Measurements from ENCODE around the gene IQGAP1. TPM values are rescaled to one million over a fixed set of nuclear protein-coding genes. Genes with fewer than 3 reads are reported as not detected.

The IQGAP1 gene
- total and polyA plus RNA-seq, 2 of the 13 experiments (the other 11 are each of a cell fraction or from before 2014, with no cell fraction given): 29.5 to 37.9 TPM

DNA sequence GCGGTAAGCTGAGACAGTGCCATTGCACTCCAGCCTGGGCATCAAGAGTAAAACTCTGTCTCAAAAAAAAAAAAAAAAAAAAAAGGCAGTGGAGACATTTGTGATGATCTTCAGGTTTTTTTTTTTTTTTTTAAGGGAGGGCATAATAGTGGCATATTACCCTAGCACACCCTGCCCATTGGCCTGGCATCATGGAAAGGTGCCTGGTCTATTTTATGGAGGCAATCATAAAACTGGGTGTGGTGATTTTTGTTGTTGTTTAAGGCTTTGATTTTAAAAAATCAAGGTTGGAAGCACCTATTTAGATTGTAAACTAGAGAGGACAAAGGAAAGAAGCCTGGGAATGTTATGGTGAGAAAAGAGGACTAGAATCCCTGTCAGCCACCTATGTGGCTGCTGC lies 6.0 kb downstream of the IQGAP1 start:
- DNase-seq (ENCODE audit: low spot score): no peak
- intact Hi-C loops (cut with micrococcal nuclease; ENCODE audit: unreplicated experiment) (no loop called here), in situ Hi-C loops (cut with HindIII; ENCODE audit: extremely low pct_ligation_motif_present, low pct_unique_long_range_greater_than_20kb) (no loop called here)
- TF ChIP-seq ZNF230 (CRISPR knock-in tag; IDR thresholded peaks at IDR 0.05) (no peak), EED (CRISPR knock-in tag; IDR thresholded peaks at IDR 0.05) (no peak), SSRP1 (CRISPR knock-in tag; IDR thresholded peaks at IDR 0.05) (no peak), ZNF234 (CRISPR knock-in tag; conservative IDR thresholded peaks at IDR 0.05) (no peak), NCOA2 (CRISPR knock-in tag; IDR thresholded peaks at IDR 0.05) (no peak), TP53 (CRISPR knock-in tag; conservative IDR thresholded peaks at IDR 0.05) (no peak)
- TF ChIP-seq, protein P1, sequence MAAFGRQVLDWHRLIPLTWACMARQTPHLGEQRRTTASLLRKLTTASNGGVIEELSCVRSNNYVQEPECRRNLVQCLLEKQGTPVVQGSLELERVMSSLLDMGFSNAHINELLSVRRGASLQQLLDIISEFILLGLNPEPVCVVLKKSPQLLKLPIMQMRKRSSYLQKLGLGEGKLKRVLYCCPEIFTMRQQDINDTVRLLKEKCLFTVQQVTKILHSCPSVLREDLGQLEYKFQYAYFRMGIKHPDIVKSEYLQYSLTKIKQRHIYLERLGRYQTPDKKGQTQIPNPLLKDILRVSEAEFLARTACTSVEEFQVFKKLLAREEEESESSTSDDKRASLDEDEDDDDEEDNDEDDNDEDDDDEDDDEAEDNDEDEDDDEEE (CRISPR knock-in tag; IDR thresholded peaks at IDR 0.05): no peak
- TF ChIP-seq, protein P2, sequence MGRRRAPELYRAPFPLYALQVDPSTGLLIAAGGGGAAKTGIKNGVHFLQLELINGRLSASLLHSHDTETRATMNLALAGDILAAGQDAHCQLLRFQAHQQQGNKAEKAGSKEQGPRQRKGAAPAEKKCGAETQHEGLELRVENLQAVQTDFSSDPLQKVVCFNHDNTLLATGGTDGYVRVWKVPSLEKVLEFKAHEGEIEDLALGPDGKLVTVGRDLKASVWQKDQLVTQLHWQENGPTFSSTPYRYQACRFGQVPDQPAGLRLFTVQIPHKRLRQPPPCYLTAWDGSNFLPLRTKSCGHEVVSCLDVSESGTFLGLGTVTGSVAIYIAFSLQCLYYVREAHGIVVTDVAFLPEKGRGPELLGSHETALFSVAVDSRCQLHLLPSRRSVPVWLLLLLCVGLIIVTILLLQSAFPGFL (CRISPR knock-in tag; IDR thresholded peaks at IDR 0.05): no peak
- no peak for ATAC-seq
- Histone ChIP-seq H3K4me3 (replicated peaks in 1 of 3; ENCODE audit: insufficient read depth in 1 of 3, low read depth in 2 of 3, low read length in 3 of 3) (no peak overlapping the region), H2AFZ (ENCODE audit: low read length) (no peak overlapping the region), H3K9me3 (ENCODE audit: low read length) (no peaks in the 10 kb centered on the region), H3K79me2 (ENCODE audit: insufficient read depth, low read length) (peaks cover 3% of the 10 kb centered on the region), H4K20me1 (ENCODE audit: insufficient read depth, low read length) (no peaks in the 10 kb centered on the region), H3K27ac (ENCODE audit: extremely low read length, insufficient read depth, low read length) (no peak overlapping the region), H3K27me3 (ENCODE audit: control insufficient read depth in 1 of 2, insufficient read depth in 2 of 2, low read length in 2 of 2) (no peaks in the 10 kb centered on the region), H3K4me1 (ENCODE audit: insufficient read depth, low read length) (peaks cover 26% of the 10 kb centered on the region), H3K36me3 (replicated peaks in 1 of 2; ENCODE audit: control insufficient read depth in 1 of 2, insufficient read depth in 2 of 2, low read length in 2 of 2) (peaks cover 2 to 11% of the 10 kb centered on the region in 2 experiments; a peak in 2 of 5 replicates), H3K4me2 (ENCODE audit: low read depth, low read length) (no peak overlapping the region), H3K9ac (ENCODE audit: insufficient read depth, low read depth, low read length) (no peak overlapping the region)
- WGBS (ENCODE audit: low lambda C conversion rate): 91% methylated on average over 1 of the region's 1 CpG
- no TSS peak for BruUV-seq (replicated peaks)
- ChIA-PET CTCF (ENCODE audit: low intra/inter-chr PET ratio, low total read pairs) (no interaction called here), POLR2A (no interaction called here)
- FAIRE-seq: no peak

Data from HepG2 (cell line).